K562 (cell line): Measurements from ENCODE around the gene U2AF1L4. TPM values are rescaled to one million over a fixed set of nuclear protein-coding genes. Genes with fewer than 3 reads are reported as not detected.

ENCODE experiments used
- ATAC-seq: fragments of 200-7000 bp; cut with Tn5 transposase; 3 replicates; pipeline ENCODE4 v1.9.1; 2020; ENCODE audit warnings: moderate library complexity
- BruUV-seq: library from RNA; stranded (reverse); fragments of 400-500 nt; replicated peaks from 2 replicates; lab custom pipeline; 2021; lab: Mats Ljungman, UMichigan
- CTCF ChIA-PET: fragments of 300-600 bp; formaldehyde crosslinking; extraction: SDS; loops from one replicate; lab custom pipeline; 2021; ENCODE audit warnings: low intra/inter-chr PET ratio; lab: Yijun Ruan, JAX
- POLR2A ChIA-PET: fragments of 300-600, 350-650 bp; sonication (Branson Sonifier 250); formaldehyde crosslinking; extraction: SDS; loops from one replicate; lab custom pipeline; 2021; ENCODE audit warnings: antibody characterized with exemption, inconsistent platforms; lab: Yijun Ruan, JAX
- DNase-seq, 4 experiments: peaks; one replicate each; pipeline versions ENCODE4 v3.0.0 to v3.0.0-alpha.2; 2011 to 2018; ENCODE audit warnings: low spot score in 3 of 4, mixed read lengths in 3 of 4; ENCODE audit errors: extremely low read depth in 1 of 4
- FAIRE-seq: peaks from 2 replicates; lab custom pipeline; 2011; peaks lifted over from hg19 to GRCh38; lab: Jason Lieb, UNC
- H2AFZ ChIP-seq: 2 replicates; pipeline ENCODE4 v1.6.0; 2011; ENCODE audit warnings: low read depth, low read length, control low read depth, inconsistent platforms
- H3K27ac ChIP-seq: fragments of 200-600 bp; 3 replicates; pipeline ENCODE4 v1.8.0; 2011; ENCODE audit warnings: low read depth, mild to moderate bottlenecking, control low read depth, inconsistent platforms, low read length, moderate library complexity, mixed read lengths; ENCODE audit errors: extremely low read depth
- H3K27me3 ChIP-seq, 2 experiments: fragments of 300-600 bp in 1 of 2; 2 replicates in 1 of 2; 3 replicates in 1 of 2; pipeline versions ENCODE4 v1.6.0 to v1.8.0; 2011; ENCODE audit warnings: inconsistent platforms in 2 of 2, low read length in 2 of 2, mild to moderate bottlenecking in 1 of 2, mixed read lengths in 1 of 2, moderate library complexity in 1 of 2; ENCODE audit not compliant: control insufficient read depth in 2 of 2, insufficient read depth in 2 of 2
- H3K36me3 ChIP-seq: fragments of 300-600 bp; 3 replicates; pipeline ENCODE4 v1.8.0; 2011; ENCODE audit warnings: mild to moderate bottlenecking, low read length, inconsistent platforms; ENCODE audit not compliant: control insufficient read depth, insufficient read depth
- H3K4me1 ChIP-seq, 2 experiments: fragments of 200-600 bp in 1 of 2; replicated peaks in 1 of 2; 2 replicates in 1 of 2; 3 replicates in 1 of 2; pipeline versions ENCODE4 v1.5.1 to v1.8.0; 2011; ENCODE audit warnings: inconsistent platforms in 2 of 2, low read length in 2 of 2, mild to moderate bottlenecking in 1 of 2, mixed read lengths in 1 of 2, moderate library complexity in 1 of 2; ENCODE audit not compliant: control insufficient read depth in 2 of 2, insufficient read depth in 2 of 2
- H3K4me2 ChIP-seq: 2 replicates; pipeline ENCODE4 v1.6.1; 2011; ENCODE audit warnings: low read length, control low read depth, inconsistent platforms, mixed read lengths; ENCODE audit not compliant: insufficient read depth
- H3K4me3 ChIP-seq: fragments of 200-600 bp; sonication (generic), shearing (Covaris generic); 2 replicates; pipeline ENCODE4 v1.5.1; 2016; ENCODE audit warnings: control low read depth, inconsistent platforms
- H3K79me2 ChIP-seq: fragments of 200-600 bp; 3 replicates; pipeline ENCODE4 v1.8.0; 2011; ENCODE audit warnings: low read length, inconsistent platforms; ENCODE audit not compliant: control insufficient read depth, insufficient read depth
- H3K9ac ChIP-seq, 2 experiments: 2 replicates each; pipeline versions ENCODE4 v1.6.0 to v1.6.1; 2011; ENCODE audit warnings: low read depth in 2 of 2, low read length in 2 of 2, control low read depth in 1 of 2, inconsistent platforms in 1 of 2, mild to moderate bottlenecking in 1 of 2, mixed read lengths in 1 of 2; ENCODE audit not compliant: insufficient read depth in 1 of 2
- H3K9me1 ChIP-seq: one replicate; pipeline ENCODE4 v1.6.0; 2011; ENCODE audit warnings: inconsistent platforms, mild to moderate bottlenecking, low read length, moderate library complexity; ENCODE audit not compliant: control insufficient read depth, insufficient read depth
- H3K9me3 ChIP-seq: replicated peaks from 2 replicates; pipeline ENCODE4 v1.5.1; 2011; ENCODE audit warnings: low read depth, low read length, inconsistent platforms; ENCODE audit not compliant: control insufficient read depth, insufficient read depth
- H4K20me1 ChIP-seq: replicated peaks from 2 replicates; pipeline ENCODE4 v1.6.1; 2011; ENCODE audit warnings: low read length, inconsistent platforms, mixed read lengths; ENCODE audit not compliant: control insufficient read depth, insufficient read depth
- POLR2G ChIP-seq: fragments of 200-400 bp; formaldehyde crosslinking; IDR thresholded peaks from 2 replicates; pipeline ENCODE4 v1.6.1; 2017; ENCODE audit warnings: low read depth, mild to moderate bottlenecking, antibody characterized with exemption, low read length, moderate library complexity
- RBM17 ChIP-seq: fragments of 200-400 bp; formaldehyde crosslinking; IDR thresholded peaks from 2 replicates; pipeline ENCODE4 v1.6.1; 2017; ENCODE audit warnings: low read depth, mild to moderate bottlenecking, low read length, borderline replicate concordance
- WGBS: fragments of 100-300 bp; shearing (Covaris generic); methylation state at CpG from one replicate; pipeline ENCODE4 v1.1.6; 2016; ENCODE audit warnings: low coverage, mixed read lengths; ENCODE audit not compliant: insufficient coverage; ENCODE audit errors: missing lambda C conversion rate; 5-methylcytosine and 5-hydroxymethylcytosine counted together
- in situ Hi-C: fragments of 300-500 bp; cut with MboI; formaldehyde crosslinking; loops from 4 replicates; pipeline ENCODE4 v1.15.0; 2018; ENCODE audit warnings: inconsistent platforms, mixed read lengths
- intact Hi-C: fragments of 100-400 bp; cut with micrococcal nuclease; formaldehyde crosslinking; loops from 2 replicates; pipeline ENCODE4 v1.14.2; 2022
- polyA plus RNA-seq, 8 experiments: library from polyadenylated mRNA; depleted of rRNA in 4 of 8; stranded (reverse) in 5 of 8; unstranded in 3 of 8; fragments of >200 nt; fragmentation: Nextera tagmentation in 2 of 8; fragmentation: Illumina TruSeq in 1 of 8; extraction: Ambion mirVana in 2 of 8; extraction: Trizol in 1 of 8; gene quantifications; 2 replicates each; pipeline versions ENCODE4 v1.2.1 to v1.2.3, GENCODE V29; 2011 to 2014; ENCODE audit warnings: inconsistent platforms in 1 of 8, missing spikeins in 1 of 8
- total RNA-seq, 7 experiments: library from RNA; depleted of rRNA in 6 of 7; stranded (reverse); fragments of >200 nt in 6 of 7; fragmentation: Illumina TruSeq in 2 of 7; extraction: Trizol in 2 of 7; gene quantifications; 2 replicates each; pipeline versions ENCODE4 v1.2.1 to v1.2.3, GENCODE V29; 2011 to 2021; ENCODE audit warnings: low replicate concordance in 1 of 7
- TF ChIP-seq, protein P1 (sequence below): sonication (generic); formaldehyde crosslinking; IDR thresholded peaks from 2 replicates; pipeline ENCODE4 v1.8.1; 2023; ENCODE audit warnings: mild to moderate bottlenecking, missing genetic modification reagents

U2AF1L4 gene
- total and polyA plus RNA-seq, 9 of the 15 experiments (the other 6 are each of a cell fraction or from before 2014, with no cell fraction given): 8.4 to 19.5 (median 12.6) TPM

- no peak for TF ChIP-seq RBM17
- peak; percentile 58 for TF ChIP-seq POLR2G
- TF ChIP-seq, protein P1, sequence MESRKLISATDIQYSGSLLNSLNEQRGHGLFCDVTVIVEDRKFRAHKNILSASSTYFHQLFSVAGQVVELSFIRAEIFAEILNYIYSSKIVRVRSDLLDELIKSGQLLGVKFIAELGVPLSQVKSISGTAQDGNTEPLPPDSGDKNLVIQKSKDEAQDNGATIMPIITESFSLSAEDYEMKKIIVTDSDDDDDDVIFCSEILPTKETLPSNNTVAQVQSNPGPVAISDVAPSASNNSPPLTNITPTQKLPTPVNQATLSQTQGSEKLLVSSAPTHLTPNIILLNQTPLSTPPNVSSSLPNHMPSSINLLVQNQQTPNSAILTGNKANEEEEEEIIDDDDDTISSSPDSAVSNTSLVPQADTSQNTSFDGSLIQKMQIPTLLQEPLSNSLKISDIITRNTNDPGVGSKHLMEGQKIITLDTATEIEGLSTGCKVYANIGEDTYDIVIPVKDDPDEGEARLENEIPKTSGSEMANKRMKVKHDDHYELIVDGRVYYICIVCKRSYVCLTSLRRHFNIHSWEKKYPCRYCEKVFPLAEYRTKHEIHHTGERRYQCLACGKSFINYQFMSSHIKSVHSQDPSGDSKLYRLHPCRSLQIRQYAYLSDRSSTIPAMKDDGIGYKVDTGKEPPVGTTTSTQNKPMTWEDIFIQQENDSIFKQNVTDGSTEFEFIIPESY (CRISPR knock-in tag): peak; percentile 15; the same call in 1 of the 2 replicates
- H3K27me3 ChIP-seq: no peaks in the 10 kb centered on the region
- DNase-seq: no peak
- H3K4me1 ChIP-seq: peaks cover 0 to 7% of the 10 kb centered on the region in 2 experiments; a peak in 2 of 5 replicates
- POLR2A ChIA-PET: interaction anchor here (0.6 kb wide), 1 partner anchor 11 kb away, joined by 3 read pairs; no protein-coding TSS in a partner anchor
- H3K9me3 ChIP-seq: no peaks in the 10 kb centered on the region
- H3K4me3 ChIP-seq: no peak overlapping the region
- 92% methylated on average over 19 of the region's 25 CpGs for whole genome bisulfite sequencing
- no peak overlapping the region; a peak in 1 of 4 replicates for H3K9ac ChIP-seq
- BruUV-seq: no TSS peak
- no peaks in the 10 kb centered on the region for H3K79me2 ChIP-seq
- peaks cover 97% of the 10 kb centered on the region; the same call in 2 of the 3 replicates for H3K36me3 ChIP-seq
- 0 out of 2 replicates have a peak, but pooled peaks cover 2% of the 10 kb centered on the region for H4K20me1 ChIP-seq
- H3K9me1 ChIP-seq: no peaks in the 10 kb centered on the region
- intact Hi-C loops (no loop called here), in situ Hi-C loops (no loop called here)
- no peak for FAIRE-seq
- no peak for ATAC-seq
- H3K27ac ChIP-seq: no peak overlapping the region
- CTCF ChIA-PET: no interaction called here
- H2AFZ ChIP-seq: no peak overlapping the region
- H3K4me2 ChIP-seq: no peak overlapping the region
These were observed 12.6 kb downstream of the U2AF1L4 start for GRCh38 chr19:35732540-35733179.
